ENCODE data around the gene KIAA2012. TPM values are rescaled to one million over a fixed set of nuclear protein-coding genes. Genes with fewer than 3 reads are reported as not detected.
A peak's percentile ranks its signal among the peaks of the same experiment; 100 is the strongest.

KIAA2012 gene
- total and polyA plus RNA-seq, 9 donors: 0.05 to 5.2 (median 0.27) TPM; not detected in 2

DNA sequence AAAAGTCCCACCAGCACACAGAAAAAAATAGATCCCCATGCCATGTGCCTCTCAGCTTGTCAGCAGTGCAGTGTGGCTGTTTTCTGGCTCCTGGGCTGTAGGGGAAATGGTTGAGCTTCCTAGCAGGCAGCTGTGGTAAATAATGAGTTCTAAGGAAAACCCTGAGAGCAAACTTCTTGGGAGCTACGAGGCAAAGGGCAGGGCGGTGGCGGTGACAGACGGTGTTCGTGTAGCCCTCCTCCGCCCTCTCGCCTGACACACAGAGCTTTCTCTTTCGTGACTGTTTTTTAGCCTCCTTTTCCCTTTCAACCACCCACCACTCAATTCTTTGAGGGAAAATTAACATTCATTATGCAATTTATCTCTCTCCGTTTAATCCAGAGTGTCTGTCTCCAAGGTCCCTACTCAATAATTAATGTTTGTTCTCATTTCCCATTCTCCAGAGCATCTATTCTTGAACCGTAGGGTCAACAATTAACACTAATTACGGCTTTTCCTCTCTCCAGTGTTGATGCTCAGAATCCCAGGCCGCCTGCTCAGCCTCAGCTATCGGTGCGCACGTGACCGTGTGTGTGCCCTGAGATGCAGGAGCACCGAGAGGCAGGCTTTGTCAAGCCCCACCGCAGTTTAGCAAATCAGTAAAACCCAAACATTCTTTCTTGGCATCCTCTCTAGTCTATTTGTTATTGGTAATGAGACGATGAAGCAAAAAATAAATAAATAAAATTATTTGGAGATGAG, 50.1 kb downstream of the KIAA2012 start:
- Histone ChIP-seq H3K27ac (no peak overlapping the region), H3K4me1 (ENCODE audit: insufficient read depth) (peaks cover 4% of the 10 kb centered on the region), H3K36me3 (no peaks in the 10 kb centered on the region), H3K4me3 (no peak overlapping the region), H3K27me3 (no peaks in the 10 kb centered on the region), H3K9me3 (no peaks in the 10 kb centered on the region)
- intact Hi-C loops (cut with DNase I): no loop called here
- TF ChIP-seq POLR2A (IDR thresholded peaks at IDR 0.05) (no peak), EP300 (IDR thresholded peaks at IDR 0.05) (no peak)
- TF ChIP-seq, protein P1, sequence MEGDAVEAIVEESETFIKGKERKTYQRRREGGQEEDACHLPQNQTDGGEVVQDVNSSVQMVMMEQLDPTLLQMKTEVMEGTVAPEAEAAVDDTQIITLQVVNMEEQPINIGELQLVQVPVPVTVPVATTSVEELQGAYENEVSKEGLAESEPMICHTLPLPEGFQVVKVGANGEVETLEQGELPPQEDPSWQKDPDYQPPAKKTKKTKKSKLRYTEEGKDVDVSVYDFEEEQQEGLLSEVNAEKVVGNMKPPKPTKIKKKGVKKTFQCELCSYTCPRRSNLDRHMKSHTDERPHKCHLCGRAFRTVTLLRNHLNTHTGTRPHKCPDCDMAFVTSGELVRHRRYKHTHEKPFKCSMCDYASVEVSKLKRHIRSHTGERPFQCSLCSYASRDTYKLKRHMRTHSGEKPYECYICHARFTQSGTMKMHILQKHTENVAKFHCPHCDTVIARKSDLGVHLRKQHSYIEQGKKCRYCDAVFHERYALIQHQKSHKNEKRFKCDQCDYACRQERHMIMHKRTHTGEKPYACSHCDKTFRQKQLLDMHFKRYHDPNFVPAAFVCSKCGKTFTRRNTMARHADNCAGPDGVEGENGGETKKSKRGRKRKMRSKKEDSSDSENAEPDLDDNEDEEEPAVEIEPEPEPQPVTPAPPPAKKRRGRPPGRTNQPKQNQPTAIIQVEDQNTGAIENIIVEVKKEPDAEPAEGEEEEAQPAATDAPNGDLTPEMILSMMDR (IDR thresholded peaks at IDR 0.05): no peak
- WGBS, 3 donors: 36 to 54% (median 42%) methylated on average over 19 of the region's 19 CpGs
- peak in 3 of 5 donors; percentile 33 to 54 (median 35) for DNase-seq

DNA sequence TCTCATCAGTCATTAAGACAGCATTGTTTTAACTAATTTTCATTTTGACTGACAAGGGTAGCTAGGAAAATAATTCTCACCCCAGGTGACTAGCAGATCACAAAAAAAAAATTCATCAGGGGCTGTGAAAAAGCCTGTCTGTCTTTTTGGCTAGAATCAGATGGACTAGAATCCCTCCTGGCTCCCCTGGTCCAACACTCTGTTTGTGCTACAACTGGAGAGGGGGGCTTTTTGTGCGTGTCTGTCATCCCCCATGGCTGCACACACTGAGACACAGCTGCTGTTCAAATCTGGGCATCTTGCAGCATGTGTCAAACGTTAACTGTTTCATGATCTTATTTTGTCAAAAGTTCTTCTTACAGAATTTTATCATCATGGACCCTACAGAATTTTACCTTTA, 51.2 kb downstream of the KIAA2012 start:
- WGBS, 3 donors: 75 to 81% (median 77%) methylated on average over 2 of the region's 2 CpGs
- no peaks in the 10 kb centered on the region for H3K27me3 ChIP-seq
- no peak for DNase-seq
- no peaks in the 10 kb centered on the region for H3K9me3 ChIP-seq
- intact Hi-C loops (cut with DNase I): no loop called here
- no peak overlapping the region for H3K4me3 ChIP-seq
- H3K36me3 ChIP-seq: no peaks in the 10 kb centered on the region
- TF ChIP-seq POLR2A (IDR thresholded peaks at IDR 0.05): no peak
- TF ChIP-seq, protein P1 (IDR thresholded peaks at IDR 0.05): no peak
- TF ChIP-seq EP300 (IDR thresholded peaks at IDR 0.05): no peak
- H3K4me1 ChIP-seq (ENCODE audit: insufficient read depth): peaks cover 4% of the 10 kb centered on the region
- no peak overlapping the region for H3K27ac ChIP-seq

DNA sequence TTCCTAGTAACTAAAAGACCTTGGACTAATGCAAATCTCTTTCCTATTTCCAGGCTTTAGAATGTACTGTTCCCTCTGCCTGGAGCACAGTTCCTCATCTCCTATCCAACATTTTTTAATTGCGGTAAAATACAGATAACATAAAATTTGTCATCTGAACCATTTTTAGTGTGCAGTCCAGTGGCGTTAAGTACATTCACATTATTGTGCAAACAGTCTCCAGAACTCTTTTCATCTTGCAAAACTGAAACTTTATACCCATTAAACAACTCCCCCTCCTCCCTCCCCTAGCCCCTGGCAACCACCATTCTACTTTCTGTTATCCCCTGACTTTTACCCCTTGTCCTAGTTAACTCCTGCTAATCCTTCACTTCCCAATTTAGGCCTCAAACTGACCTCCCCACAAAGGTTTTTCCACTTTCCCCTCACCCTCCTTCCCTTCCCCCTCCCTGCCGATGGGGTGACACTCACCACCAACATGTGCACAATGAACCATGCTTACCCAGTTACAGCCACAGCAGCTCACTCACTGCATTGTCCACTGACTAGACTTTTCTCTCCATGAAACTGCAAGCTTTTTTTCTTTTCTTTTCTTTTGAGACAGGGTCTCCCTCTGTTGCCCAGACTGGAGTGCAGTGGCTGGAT, 54.8 kb downstream of the KIAA2012 start:
- Histone ChIP-seq H3K4me3 (no peak overlapping the region), H3K27me3 (no peaks in the 10 kb centered on the region), H3K27ac (peak overlapping the region in 1 of 2 donors; percentile 2), H3K4me1 (ENCODE audit: insufficient read depth) (peaks cover 3% of the 10 kb centered on the region), H3K9me3 (no peaks in the 10 kb centered on the region), H3K36me3 (no peaks in the 10 kb centered on the region)
- 4 to 18% (median 11%) methylated on average over 3 of the region's 3 CpGs for WGBS, 3 donors
- no peak for TF ChIP-seq POLR2A (IDR thresholded peaks at IDR 0.05)
- TF ChIP-seq, protein P1 (IDR thresholded peaks at IDR 0.05): no peak
- TF ChIP-seq EP300 (IDR thresholded peaks at IDR 0.05): no peak
- DNase-seq: no peak
- intact Hi-C loops (cut with DNase I): no loop called here

DNA sequence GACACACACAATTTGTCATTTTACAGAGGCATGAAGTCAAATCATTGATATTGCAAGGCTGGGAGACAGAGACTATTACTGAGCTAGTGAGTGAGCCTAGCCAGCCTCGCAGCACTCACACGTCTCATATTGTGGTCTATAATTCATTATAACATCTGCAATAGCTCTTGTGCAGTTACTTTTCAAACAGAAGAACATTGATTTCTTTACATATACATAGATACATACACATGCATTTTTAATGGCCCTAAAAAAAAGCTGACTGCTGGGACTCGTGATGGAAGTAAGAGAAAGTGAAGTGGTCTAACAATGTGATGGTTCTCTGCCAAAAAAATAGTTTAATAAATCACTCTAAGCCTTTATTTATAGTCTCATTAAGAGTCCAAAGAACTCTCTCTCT, 56.8 kb downstream of the KIAA2012 start:
- Histone ChIP-seq H3K9me3 (no peaks in the 10 kb centered on the region), H3K4me1 (ENCODE audit: insufficient read depth) (peaks cover 3% of the 10 kb centered on the region), H3K4me3 (no peak overlapping the region), H3K36me3 (no peaks in the 10 kb centered on the region), H3K27me3 (no peaks in the 10 kb centered on the region), H3K27ac (no peak overlapping the region)
- WGBS, 3 donors: 33 to 52% (median 50%) methylated on average over 3 of the region's 3 CpGs
- DNase-seq: no peak
- intact Hi-C loops (cut with DNase I): no loop called here
- TF ChIP-seq POLR2A (IDR thresholded peaks at IDR 0.05) (no peak), EP300 (IDR thresholded peaks at IDR 0.05) (no peak)
- TF ChIP-seq, protein P1 (IDR thresholded peaks at IDR 0.05): no peak
